Cardiac fibroblast (primary cell): Measurements from ENCODE around the gene MTAP.
A peak's percentile ranks its signal among the peaks of the same experiment; 100 is the strongest.

Experiments used
- DNase-seq, 2 donors: peaks; one replicate each; pipeline versions ENCODE4 v3.0.0 to v3.0.0-alpha.2; 2010; ENCODE audit warnings: low read depth in 2 of 2
- H3K4me3 ChIP-seq, 2 donors: replicated peaks in 1 of 2; 1 replicate in 1 of 2; 2 replicates in 1 of 2; pipeline ENCODE4 v1.5.1; 2011; ENCODE audit warnings: low read depth in 2 of 2, low read length in 2 of 2, mild to moderate bottlenecking in 2 of 2, moderate library complexity in 1 of 2
- CTCF ChIP-seq: IDR thresholded peaks from one replicate; pipeline ENCODE4 v1.5.1; 2011; ENCODE audit warnings: low read depth, mild to moderate bottlenecking, low read length, inconsistent platforms

Gene MTAP

GRCh38 chr9:21828853-21829410 lies 26.5 kb downstream of the MTAP start:
- TF ChIP-seq CTCF, result no peak
- H3K4me3 ChIP-seq, result no peak overlapping the region
- no peak for DNase-seq

GRCh38 chr9:21830589-21830988 lies 28.2 kb downstream of the MTAP start:
- peak in 1 of 2 donors; percentile 30 for DNase-seq
- no peak overlapping the region for H3K4me3 ChIP-seq
- TF ChIP-seq CTCF, result no peak

GRCh38 chr9:21831841-21832509 lies 29.5 kb downstream of the MTAP start:
- DNase-seq, result peak; percentile 76 to 98

GRCh38 chr9:21833090-21833801 lies 30.8 kb downstream of the MTAP start:
- TF ChIP-seq CTCF, result no peak
- no peak for DNase-seq
- no peak overlapping the region for H3K4me3 ChIP-seq

More at GRCh38 chr9:21831841-21832509, 29.5 kb downstream of the MTAP start:
- no peak overlapping the region for H3K4me3 ChIP-seq
- no peak for TF ChIP-seq CTCF

- no peak for DNase-seq
- no peak for TF ChIP-seq CTCF
Observed at GRCh38 chr9:21835121-21835520, 32.7 kb downstream of the MTAP start.

GRCh38 chr9:21836437-21837161 lies 34.2 kb downstream of the MTAP start:
- DNase-seq, result peak; percentile 94 to 99
- no peak for TF ChIP-seq CTCF
- no peak overlapping the region for H3K4me3 ChIP-seq

More at GRCh38 chr9:21835121-21835520, 32.7 kb downstream of the MTAP start:
- H3K4me3 ChIP-seq, result no peak overlapping the region
